ENCODE measurements around the gene PLCH1. TPM values are rescaled to one million over a fixed set of nuclear protein-coding genes. Genes with fewer than 3 reads are reported as not detected.

The PLCH1 gene
- total RNA-seq, 1 experiment from 2014 or later: 3.8 TPM

DNA sequence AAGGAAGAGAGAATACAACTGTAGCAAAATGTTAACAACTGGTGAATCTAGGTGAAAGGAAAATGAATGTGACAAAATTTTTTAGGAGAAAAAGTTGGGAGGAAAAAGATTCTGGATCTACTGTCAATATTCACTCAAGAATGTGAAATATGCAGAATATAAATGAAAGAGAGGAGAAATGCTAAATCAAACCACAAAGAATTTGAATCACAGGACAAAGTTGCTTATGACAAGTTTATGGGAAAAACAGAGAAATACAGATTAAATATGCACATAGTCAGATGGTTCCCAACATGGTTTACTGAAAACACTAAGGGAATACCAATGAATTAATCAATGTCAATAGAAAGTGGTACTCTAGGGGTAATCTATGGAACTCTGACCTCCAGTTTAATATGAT lies 33.6 kb upstream of the PLCH1 start:
- ChIA-PET RAD21 (ENCODE audit: low non-redundant PET in 1 of 2, low total read pairs in 2 of 2, uncharacterized antibody in 2 of 2, unreplicated experiment in 2 of 2) (no interaction called here), POLR2A (no interaction called here), CTCF (no interaction called here)
- no peak overlapping the region for H3K4me3 ChIP-seq (replicated peaks in 1 of 2; ENCODE audit: low read depth in 1 of 2, low read length in 2 of 2)
- peaks cover 0 to 3% of the 10 kb centered on the region in 2 experiments; a peak in 1 of 4 replicates for H3K4me1 ChIP-seq (ENCODE audit: control insufficient read depth in 1 of 2, insufficient read depth in 2 of 2, low read length in 2 of 2)
- no peaks in the 10 kb centered on the region for H3K79me2 ChIP-seq (ENCODE audit: insufficient read depth, low read length)
- ATAC-seq (no peak), DNase-seq (ENCODE audit: low read depth, low spot score) (no peak)
- H4K20me1 ChIP-seq (ENCODE audit: insufficient read depth): no peaks in the 10 kb centered on the region
- H3K9ac ChIP-seq (ENCODE audit: low read length): no peak overlapping the region
- intact Hi-C loops (cut with micrococcal nuclease): no loop called here
- no peaks in the 10 kb centered on the region for H3K36me3 ChIP-seq (ENCODE audit: control insufficient read depth in 1 of 2, insufficient read depth in 2 of 2, low read length in 2 of 2)
- BruUV-seq (replicated peaks): no TSS peak
- no peak overlapping the region for H2AFZ ChIP-seq (ENCODE audit: low read depth, low read length, poor library complexity, severe bottlenecking)
- H3K9me2 ChIP-seq (ENCODE audit: insufficient read depth): no peaks in the 10 kb centered on the region
- no peaks in the 10 kb centered on the region for H3K27me3 ChIP-seq (ENCODE audit: insufficient read depth, low read length)
- H3K4me2 ChIP-seq (ENCODE audit: low read length): no peak overlapping the region
- H3K27ac ChIP-seq (ENCODE audit: low read depth, low read length): no peak overlapping the region
- H3K9me3 ChIP-seq (ENCODE audit: control insufficient read depth in 1 of 2, insufficient read depth in 1 of 2, low read depth in 1 of 2, low read length in 2 of 2): no peaks in the 10 kb centered on the region
- TF ChIP-seq SP1 (IDR thresholded peaks at IDR 0.05; ENCODE audit: low read depth) (no peak), EZH2 (IDR thresholded peaks at IDR 0.05) (no peak), POLR2A (IDR thresholded peaks at IDR 0.05; ENCODE audit: borderline replicate concordance, extremely low read depth, insufficient read depth, insufficient read length) (no peak), FOSL1 (IDR thresholded peaks at IDR 0.05; ENCODE audit: low read depth) (no peak), CTCF (IDR thresholded peaks at IDR 0.05 in 2 of 3, conservative IDR thresholded peaks at IDR 0.05 in 1 of 3; ENCODE audit: borderline replicate concordance in 1 of 3, insufficient read depth in 1 of 3, low read depth in 2 of 3, low read length in 2 of 3) (no peak), SIN3A (IDR thresholded peaks at IDR 0.05; ENCODE audit: low read depth) (no peak), CBX3 (IDR thresholded peaks at IDR 0.05; ENCODE audit: low read depth) (no peak), POLR2AphosphoS5 (IDR thresholded peaks at IDR 0.05; ENCODE audit: low read depth, low read length) (no peak), MAX (IDR thresholded peaks at IDR 0.05) (no peak), CEBPB (IDR thresholded peaks at IDR 0.05; ENCODE audit: low read depth) (no peak), YY1 (IDR thresholded peaks at IDR 0.05; ENCODE audit: extremely low read depth, insufficient replicate concordance, low read depth, low read length) (no peak), ELF1 (IDR thresholded peaks at IDR 0.05; ENCODE audit: borderline replicate concordance, low read depth) (no peak), ZNF274 (IDR thresholded peaks at IDR 0.05; ENCODE audit: low read depth, low read length) (no peak), EZH2phosphoT487 (IDR thresholded peaks at IDR 0.05; ENCODE audit: borderline replicate concordance) (no peak), ZFX (IDR thresholded peaks at IDR 0.05) (no peak), JUND (IDR thresholded peaks at IDR 0.05) (no peak), ZBTB33 (IDR thresholded peaks at IDR 0.05; ENCODE audit: extremely low read depth, insufficient replicate concordance, low read length) (no peak), RAD21 (IDR thresholded peaks at IDR 0.05; ENCODE audit: low read depth) (no peak), EGR1 (IDR thresholded peaks at IDR 0.05; ENCODE audit: low read depth) (no peak)
- TF ChIP-seq, protein P1, sequence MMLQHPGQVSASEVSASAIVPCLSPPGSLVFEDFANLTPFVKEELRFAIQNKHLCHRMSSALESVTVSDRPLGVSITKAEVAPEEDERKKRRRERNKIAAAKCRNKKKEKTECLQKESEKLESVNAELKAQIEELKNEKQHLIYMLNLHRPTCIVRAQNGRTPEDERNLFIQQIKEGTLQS (IDR thresholded peaks at IDR 0.05): no peak
